ENCODE results near the gene ZNF652.

- TF ChIP-seq CTCF (IDR thresholded peaks at IDR 0.05): no peak
- no peak for TF ChIP-seq POLR2A (IDR thresholded peaks at IDR 0.05)
Measured at GRCh38 chr17:49387498-49388289, 25.6 kb upstream of the ZNF652 start.
